ENCODE measurements around the gene GYG1.

Gene GYG1

DNA sequence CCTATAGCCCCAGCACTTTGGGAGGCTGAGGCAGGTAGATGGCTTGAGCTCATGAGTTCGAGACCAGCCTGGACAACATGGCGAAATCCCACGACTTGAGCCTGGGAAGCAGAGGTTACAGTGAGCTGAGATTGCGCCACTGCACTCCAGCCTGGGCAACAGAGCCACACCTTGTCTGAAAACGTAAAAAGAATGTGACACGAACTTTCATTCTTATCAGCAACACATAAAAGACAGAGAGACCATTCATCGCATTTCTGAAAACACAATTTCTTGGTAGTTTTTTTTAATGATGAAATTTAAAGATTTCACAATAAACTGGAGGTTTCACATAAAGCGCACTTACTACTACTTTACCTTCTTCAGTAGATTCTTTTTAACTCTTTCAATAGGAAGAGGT is 76.5 kb downstream of the GYG1 start:
- no peak overlapping the region for H3K4me3 ChIP-seq (ENCODE audit: low read depth, low read length)
- DNase-seq (ENCODE audit: low read depth): no peak

All from skeletal muscle cell (primary cell).